GM19372 (cell line): Measurements from ENCODE around the gene KRTAP19-5.
"Not testable (repeated sequence)": the region's sequence is repeated elsewhere in the genome, so short reads cannot be mapped to it uniquely, and the experiment has no call there.

Experiments used
- ATAC-seq: cut with Tn5 transposase; IDR thresholded peaks from one replicate; pipeline ENCODE4 v1.9.1; 2021; ENCODE audit warnings: mild to moderate bottlenecking, low read depth, moderate library complexity; ENCODE audit not compliant: unreplicated experiment

The KRTAP19-5 gene

GRCh38 chr21:30502041-30502440 lies at the start of gene KRTAP19-5:
KRTAP19-5 (minus strand) TSS chr21:30502141; CDS start chr21:30502090, 51 bp downstream.
- no peak for ATAC-seq

- ATAC-seq = no peak
Observed at GRCh38 chr21:30541764-30542163, 39.8 kb upstream of the KRTAP19-5 start, which contains the start of gene KRTAP19-6. KRTAP19-6 (minus strand) TSS chr21:30541864; CDS start chr21:30541833, 31 bp downstream.

GRCh38 chr21:30518876-30519275 lies 16.9 kb upstream of the KRTAP19-5 start:
- ATAC-seq = no peak

GRCh38 chr21:30515681-30516080 lies 13.7 kb upstream of the KRTAP19-5 start:
- no peak for ATAC-seq

- not testable (repeated sequence) for ATAC-seq
Observed at GRCh38 chr21:30505621-30506205, 3.8 kb upstream of the KRTAP19-5 start.

- ATAC-seq = no peak
Observed at GRCh38 chr21:30497065-30497464, 4.9 kb downstream of the KRTAP19-5 start, which contains the start of gene KRTAP19-4. KRTAP19-4 (minus strand) TSS chr21:30497165; CDS start chr21:30497110, 55 bp downstream.

- ATAC-seq = no peak
Observed at GRCh38 chr21:30491963-30492428, 9.9 kb downstream of the KRTAP19-5 start, which contains the start of gene KRTAP19-3. KRTAP19-3 (minus strand) TSS chr21:30492013; CDS start chr21:30491957, 56 bp downstream.

- ATAC-seq = no peak
Observed at GRCh38 chr21:30487336-30487735, 14.6 kb downstream of the KRTAP19-5 start, which contains the start of gene KRTAP19-2. KRTAP19-2 (minus strand) TSS chr21:30487436; CDS start chr21:30487348, 88 bp downstream.

GRCh38 chr21:30486180-30486579 lies 15.8 kb downstream of the KRTAP19-5 start:
- ATAC-seq = no peak

- ATAC-seq = no peak
Observed at GRCh38 chr21:30482130-30482529, 19.8 kb downstream of the KRTAP19-5 start.

GRCh38 chr21:30480145-30480544 lies 21.8 kb downstream of the KRTAP19-5 start, which contains the start of gene KRTAP19-1:
KRTAP19-1 (minus strand) TSS chr21:30480367; CDS start chr21:30480317, 50 bp downstream.
- no peak for ATAC-seq

- ATAC-seq = no peak
Observed at GRCh38 chr21:30479259-30479658, 22.7 kb downstream of the KRTAP19-5 start.

- no peak for ATAC-seq
Observed at GRCh38 chr21:30478004-30478403, 23.9 kb downstream of the KRTAP19-5 start.

- ATAC-seq = no peak
Observed at GRCh38 chr21:30468900-30469714, 32.8 kb downstream of the KRTAP19-5 start.

GRCh38 chr21:30463713-30464112 lies 38.2 kb downstream of the KRTAP19-5 start:
- no peak for ATAC-seq
